CD4-positive, alpha-beta T cell (primary cell): ENCODE results near the gene CHRNB4. TPM values are rescaled to one million over a fixed set of nuclear protein-coding genes. Genes with fewer than 3 reads are reported as not detected.
A peak's percentile ranks its signal among the peaks of the same experiment; 100 is the strongest.

ENCODE experiments used
- ATAC-seq: fragments of 200-7000 bp; cut with Tn5 transposase; one replicate; pipeline ENCODE4 v1.10.0; 2022; ENCODE audit warnings: mild to moderate bottlenecking; ENCODE audit not compliant: poor library complexity
- CTCF ChIA-PET: fragments of 350-600 bp; sonication (Branson Sonifier 250); formaldehyde crosslinking; loops from one replicate; lab custom pipeline; 2021; ENCODE audit warnings: antibody characterized with exemption, inconsistent platforms; lab: Charles Lee
- POLR2A ChIA-PET: fragments of 350-600 bp; sonication (Branson Sonifier 250); formaldehyde crosslinking; loops from one replicate; lab custom pipeline; 2021; ENCODE audit warnings: antibody characterized with exemption, inconsistent platforms; lab: Charles Lee
- DNase-seq, 14 experiments: peaks; one replicate each; pipeline ENCODE4 v3.0.0-alpha.2; 2013 to 2020; ENCODE audit warnings: mixed read lengths in 2 of 14
- H3K27ac ChIP-seq, 2 donors: one replicate each; pipeline versions ENCODE4 v1.5.1 to v1.7.0; 2013; ENCODE audit warnings: low read length in 2 of 2, low read depth in 1 of 2, mild to moderate bottlenecking in 1 of 2
- H3K27me3 ChIP-seq, 2 experiments: 1 replicate in 1 of 2; 2 replicates in 1 of 2; pipeline versions ENCODE4 v1.6.1 to v1.7.0; 2013; ENCODE audit warnings: low read length in 2 of 2, control low read depth in 1 of 2, mild to moderate bottlenecking in 1 of 2, moderate library complexity in 1 of 2; ENCODE audit not compliant: insufficient read depth in 2 of 2, control insufficient read depth in 1 of 2
- H3K36me3 ChIP-seq: one replicate; pipeline ENCODE4 v1.6.1; 2013; ENCODE audit warnings: low read length, control low read depth; ENCODE audit not compliant: insufficient read depth
- H3K4me1 ChIP-seq: one replicate; pipeline ENCODE4 v1.6.1; 2013; ENCODE audit warnings: low read length, control low read depth; ENCODE audit not compliant: insufficient read depth
- H3K4me3 ChIP-seq: one replicate; pipeline ENCODE4 v1.5.1; 2013; ENCODE audit warnings: mild to moderate bottlenecking, low read length, moderate library complexity
- H3K9me3 ChIP-seq, 2 experiments: 1 replicate in 1 of 2; 2 replicates in 1 of 2; pipeline versions ENCODE4 v1.6.1 to v1.7.0; 2013; ENCODE audit warnings: low read length in 2 of 2, mild to moderate bottlenecking in 2 of 2, control low read depth in 1 of 2, moderate library complexity in 1 of 2; ENCODE audit not compliant: control insufficient read depth in 1 of 2, insufficient read depth in 1 of 2
- H3K27ac Mint-ChIP-seq: one replicate; pipeline ENCODE4 v1.8.0; 2020; ENCODE audit warnings: mixed read lengths
- H3K27me3 Mint-ChIP-seq: one replicate; pipeline ENCODE4 v1.8.0; 2021; ENCODE audit warnings: mixed read lengths
- H3K36me3 Mint-ChIP-seq: one replicate; pipeline ENCODE4 v1.8.0; 2021; ENCODE audit warnings: low read depth, mixed read lengths
- H3K4me1 Mint-ChIP-seq: one replicate; pipeline ENCODE4 v1.8.0; 2021; ENCODE audit warnings: low read depth, mixed read lengths
- H3K4me3 Mint-ChIP-seq: one replicate; pipeline ENCODE4 v1.8.0; 2020; ENCODE audit warnings: mild to moderate bottlenecking, mixed read lengths
- H3K9me3 Mint-ChIP-seq: one replicate; pipeline ENCODE4 v1.8.0; 2020; ENCODE audit warnings: mixed read lengths
- CTCF ChIP-seq: fragments of 200-600 bp; IDR thresholded peaks from one replicate; pipeline ENCODE4 v1.8.0; 2022; ENCODE audit warnings: antibody characterized with exemption, mild to moderate bottlenecking
- intact Hi-C, 2 experiments: fragments of 100-400 bp; cut with DNase I in 1 of 2; cut with micrococcal nuclease in 1 of 2; formaldehyde crosslinking; loops; one replicate each; pipeline versions ENCODE4 v1.15.1 to v1.9.0; 2023 to 2025; cut with DNase I, micrococcal nuclease
- total RNA-seq, 174 experiments: library from RNA in 2 of 174; stranded (reverse) in 2 of 174; gene quantifications; one replicate each; pipeline ENCODE4 v1.2.3 and lab custom pipeline; 2021 to 2026

Gene CHRNB4
- total RNA-seq, 2 experiments from 2014 or later = not detected

- ChIA-PET POLR2A (no interaction called here), CTCF (no interaction called here)
- Mint-ChIP-seq H3K27me3 (peaks cover 41% of the 10 kb centered on the region), H3K9me3 (no peaks in the 10 kb centered on the region), H3K4me1 (peaks cover 18% of the 10 kb centered on the region), H3K27ac (no peak overlapping the region), H3K36me3 (no peaks in the 10 kb centered on the region), H3K4me3 (no peak overlapping the region)
- peaks cover 11% of the 10 kb centered on the region for H3K4me1 ChIP-seq
- H3K4me3 ChIP-seq = no peak overlapping the region
- H3K36me3 ChIP-seq = no peaks in the 10 kb centered on the region
- no peak for TF ChIP-seq CTCF
- peaks cover 24 to 37% of the 10 kb centered on the region in 2 experiments for H3K27me3 ChIP-seq
- DNase-seq = peak in 1 of 14 experiments; percentile 8
- no peak overlapping the region for H3K27ac ChIP-seq
- intact Hi-C loops = loop anchor here (1.0 to 2.0 kb wide), 3 partner anchors 91 to 567 kb away; no protein-coding TSS in a partner anchor
- H3K9me3 ChIP-seq = peaks cover 0 to 4% of the 10 kb centered on the region in 2 experiments
- ATAC-seq = no peak
These were observed 22.9 kb downstream of the CHRNB4 start for GRCh38 chr15:78618064-78618463.

- Mint-ChIP-seq H3K9me3 (no peaks in the 10 kb centered on the region), H3K4me3 (no peak overlapping the region)
- CTCF ChIA-PET = no interaction called here
These were observed 23.5 kb downstream of the CHRNB4 start for GRCh38 chr15:78617516-78617915.

GRCh38 chr15:78617076-78617475 lies 23.9 kb downstream of the CHRNB4 start:
- intact Hi-C loops = no loop called here
- no peaks in the 10 kb centered on the region for H3K36me3 Mint-ChIP-seq

More at GRCh38 chr15:78617516-78617915, 23.5 kb downstream of the CHRNB4 start:
- no peak for ATAC-seq
- Histone ChIP-seq H3K27ac (no peak overlapping the region), H3K27me3 (peaks cover 24 to 37% of the 10 kb centered on the region in 2 experiments), H3K4me3 (no peak overlapping the region), H3K4me1 (peaks cover 11% of the 10 kb centered on the region), H3K9me3 (peaks cover 0 to 4% of the 10 kb centered on the region in 2 experiments), H3K36me3 (no peaks in the 10 kb centered on the region)
- POLR2A ChIA-PET = no interaction called here
- peak in 1 of 14 experiments; percentile 14 for DNase-seq
- peaks cover 37% of the 10 kb centered on the region for H3K27me3 Mint-ChIP-seq
- H3K4me1 Mint-ChIP-seq = peaks cover 18% of the 10 kb centered on the region
- no peak overlapping the region for H3K27ac Mint-ChIP-seq
- intact Hi-C loops = no loop called here
- TF ChIP-seq CTCF = no peak
- no peaks in the 10 kb centered on the region for H3K36me3 Mint-ChIP-seq

More at GRCh38 chr15:78617076-78617475, 23.9 kb downstream of the CHRNB4 start:
- H3K27ac Mint-ChIP-seq = no peak overlapping the region
- H3K4me3 Mint-ChIP-seq = no peak overlapping the region
- no peaks in the 10 kb centered on the region for H3K9me3 Mint-ChIP-seq
- no peak overlapping the region for H3K4me3 ChIP-seq
- peaks cover 21 to 32% of the 10 kb centered on the region in 2 experiments for H3K27me3 ChIP-seq
- no peak for DNase-seq
- H3K27me3 Mint-ChIP-seq = peaks cover 33% of the 10 kb centered on the region
- H3K36me3 ChIP-seq = no peaks in the 10 kb centered on the region
- POLR2A ChIA-PET = no interaction called here
- ATAC-seq = no peak
- no peak overlapping the region for H3K27ac ChIP-seq
- CTCF ChIA-PET = no interaction called here
- H3K4me1 ChIP-seq = peaks cover 11% of the 10 kb centered on the region
- peaks cover 18% of the 10 kb centered on the region for H3K4me1 Mint-ChIP-seq
- H3K9me3 ChIP-seq = peaks cover 0 to 4% of the 10 kb centered on the region in 2 experiments
- no peak for TF ChIP-seq CTCF
